ENCODE data around the gene FUBP1.
A peak's percentile ranks its signal among the peaks of the same experiment; 100 is the strongest.

The FUBP1 gene

GRCh38 chr1:77978293-77978968, 441 bp downstream of the FUBP1 start:
- peak; percentile 82 for DNase-seq (ENCODE audit: extremely low spot score)
- ChIA-PET POLR2A (interaction anchor here (0.5 to 6.1 kb wide), 12 partner anchors 13 to 295 kb away, joined by 3 to 146 read pairs (median 4); partner anchors contain the start of genes DNAJB4 and MIGA1), CTCF (interaction anchor here (0.7 to 8.2 kb wide), 7 partner anchors 9 to 136 kb away, joined by 3 to 117 read pairs (median 6); partner anchors contain the start of gene DNAJB4)
- TF ChIP-seq CTCF (IDR thresholded peaks at IDR 0.05; ENCODE audit: control extremely low read depth, extremely low read depth, low read depth, missing control alignments): no peak

- ChIA-PET POLR2A (interaction anchor here (0.5 to 6.1 kb wide), 7 partner anchors 13 to 203 kb away, joined by 3 to 146 read pairs (median 3); partner anchors contain the start of gene DNAJB4), CTCF (interaction anchor here (1.1 to 8.2 kb wide), 5 partner anchors 9 to 137 kb away, joined by 3 to 117 read pairs (median 9); partner anchors contain the start of gene DNAJB4)
- no peak for DNase-seq (ENCODE audit: extremely low spot score)
- TF ChIP-seq CTCF (IDR thresholded peaks at IDR 0.05; ENCODE audit: control extremely low read depth, extremely low read depth, low read depth, missing control alignments): no peak
These were observed 931 bp downstream of the FUBP1 start for GRCh38 chr1:77977989-77978292.

- no peak for DNase-seq (ENCODE audit: extremely low spot score)
- TF ChIP-seq CTCF (IDR thresholded peaks at IDR 0.05; ENCODE audit: control extremely low read depth, extremely low read depth, low read depth, missing control alignments): no peak
- POLR2A ChIA-PET: interaction anchor here (0.9 to 6.1 kb wide), 2 partner anchors 11 to 28 kb away, joined by 3 to 146 read pairs; partner anchors contain the start of gene DNAJB4
- CTCF ChIA-PET: interaction anchor here (1.1 to 8.2 kb wide), 2 partner anchors 23 to 138 kb away, joined by 3 to 117 read pairs; partner anchors contain the start of gene DNAJB4
These were observed 2.3 kb downstream of the FUBP1 start for GRCh38 chr1:77976433-77977076.

- no peak for TF ChIP-seq CTCF (IDR thresholded peaks at IDR 0.05; ENCODE audit: control extremely low read depth, extremely low read depth, low read depth, missing control alignments)
- DNase-seq (ENCODE audit: extremely low spot score): no peak
- ChIA-PET POLR2A (interaction anchor here (0.9 to 1.3 kb wide), 3 partner anchors 11 to 28 kb away, joined by 3 to 12 read pairs (median 3); partner anchors contain the start of gene DNAJB4), CTCF (interaction anchor here (1.1 to 8.2 kb wide), 2 partner anchors 24 to 139 kb away, joined by 3 to 117 read pairs; partner anchors contain the start of gene DNAJB4)
These were observed 3.0 kb downstream of the FUBP1 start for GRCh38 chr1:77975907-77976306.

GRCh38 chr1:77975386-77975785, 3.5 kb downstream of the FUBP1 start:
- ChIA-PET POLR2A (interaction anchor here (0.9 to 1.3 kb wide), 2 partner anchors 16 to 29 kb away, joined by 3 to 12 read pairs; partner anchors contain the start of gene DNAJB4), CTCF (interaction anchor here (1.1 to 8.2 kb wide), 2 partner anchors 24 to 139 kb away, joined by 3 to 117 read pairs; partner anchors contain the start of gene DNAJB4)
- DNase-seq (ENCODE audit: extremely low spot score): no peak
- no peak for TF ChIP-seq CTCF (IDR thresholded peaks at IDR 0.05; ENCODE audit: control extremely low read depth, extremely low read depth, low read depth, missing control alignments)

- TF ChIP-seq CTCF (IDR thresholded peaks at IDR 0.05; ENCODE audit: control extremely low read depth, extremely low read depth, low read depth, missing control alignments): no peak
- CTCF ChIA-PET: interaction anchor here (2.4 kb wide), 1 partner anchor 16 kb away, joined by 7 read pairs; no protein-coding TSS in a partner anchor
- no peak for DNase-seq (ENCODE audit: extremely low spot score)
- POLR2A ChIA-PET: interaction anchor here (1.9 kb wide), 1 partner anchor 32 kb away, joined by 6 read pairs; the partner anchor contains the start of gene DNAJB4
These were observed 6.8 kb downstream of the FUBP1 start for GRCh38 chr1:77972080-77972479.

All from GM10248 (cell line).